ENCODE results near the gene ZNF865.

ZNF865 gene

GRCh38 chr19:55626350-55626749 lies 20.9 kb downstream of the ZNF865 start:
- no peak for DNase-seq

DNA sequence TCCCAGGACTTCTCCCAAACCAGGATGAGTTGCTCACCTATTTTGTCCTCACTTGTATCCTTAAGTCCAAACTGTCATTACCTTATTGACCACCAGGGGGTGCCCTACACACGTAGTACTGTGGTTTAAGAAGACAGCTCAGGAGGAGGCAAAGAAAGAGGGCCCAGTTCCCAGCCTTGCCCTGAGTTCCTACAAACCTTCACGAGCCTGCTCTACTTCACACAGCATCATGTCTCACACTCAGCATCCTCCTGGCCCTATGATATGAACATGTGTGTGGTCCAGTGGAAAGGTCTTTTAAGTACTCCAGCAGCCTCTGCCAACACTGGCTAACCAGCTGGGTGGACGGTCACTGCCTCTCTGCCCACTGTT lies 27.0 kb downstream of the ZNF865 start:
- peak; percentile 66 for DNase-seq

GRCh38 chr19:55633861-55634260 lies 28.4 kb downstream of the ZNF865 start:
- DNase-seq, result no peak

DNA sequence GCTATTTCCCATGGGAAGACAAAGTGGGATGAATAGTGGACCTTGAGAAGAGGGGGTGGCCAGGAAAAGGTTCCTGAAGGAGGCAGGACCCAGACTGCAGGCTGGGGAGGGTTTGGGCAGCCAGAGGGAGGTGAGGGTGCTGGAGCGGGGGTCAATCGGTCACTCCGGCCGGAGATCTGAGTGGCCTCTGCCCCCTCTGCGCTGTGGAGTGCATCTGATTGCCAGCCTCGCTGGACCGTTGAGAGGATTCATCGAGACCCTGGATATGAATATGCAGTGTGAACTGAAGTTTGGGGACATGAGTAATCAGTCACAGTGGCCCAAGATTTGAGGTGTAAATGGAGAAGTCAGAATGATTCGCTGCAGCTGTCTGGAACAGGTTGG lies 29.9 kb downstream of the ZNF865 start:
- DNase-seq, result no peak

GRCh38 chr19:55635856-55636440 lies 30.5 kb downstream of the ZNF865 start:
- no peak for DNase-seq

- DNase-seq, result no peak
Observed at GRCh38 chr19:55636723-55637122, 31.3 kb downstream of the ZNF865 start.

GRCh38 chr19:55637534-55637933 lies 32.1 kb downstream of the ZNF865 start:
- no peak for DNase-seq

DNA sequence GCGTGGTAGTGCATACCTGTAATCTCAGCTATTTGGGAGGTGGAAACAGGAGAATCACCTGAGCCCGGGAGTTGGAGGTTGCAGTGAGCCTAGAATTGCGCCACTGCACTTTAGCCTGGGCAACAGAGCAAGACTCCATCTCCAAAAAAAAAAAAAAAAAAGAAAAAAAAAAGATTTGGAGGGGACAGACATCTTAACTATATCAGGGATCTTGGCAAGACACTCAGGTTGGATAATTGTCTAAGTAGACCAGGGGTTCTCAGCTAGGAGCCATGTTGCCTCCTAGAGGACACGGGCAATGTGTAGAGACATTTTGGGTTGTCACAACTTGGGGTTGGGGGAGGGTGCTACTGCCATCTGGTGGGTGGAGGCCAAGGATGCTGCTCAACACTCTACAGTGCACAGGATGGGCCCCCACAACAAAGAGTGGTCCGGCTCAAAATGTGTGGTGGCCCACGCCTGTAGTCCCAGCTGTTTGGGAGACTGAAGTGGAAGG lies 33.5 kb downstream of the ZNF865 start:
- DNase-seq, result no peak

- DNase-seq, result no peak
Observed at GRCh38 chr19:55640043-55640576, 34.7 kb downstream of the ZNF865 start.

DNA sequence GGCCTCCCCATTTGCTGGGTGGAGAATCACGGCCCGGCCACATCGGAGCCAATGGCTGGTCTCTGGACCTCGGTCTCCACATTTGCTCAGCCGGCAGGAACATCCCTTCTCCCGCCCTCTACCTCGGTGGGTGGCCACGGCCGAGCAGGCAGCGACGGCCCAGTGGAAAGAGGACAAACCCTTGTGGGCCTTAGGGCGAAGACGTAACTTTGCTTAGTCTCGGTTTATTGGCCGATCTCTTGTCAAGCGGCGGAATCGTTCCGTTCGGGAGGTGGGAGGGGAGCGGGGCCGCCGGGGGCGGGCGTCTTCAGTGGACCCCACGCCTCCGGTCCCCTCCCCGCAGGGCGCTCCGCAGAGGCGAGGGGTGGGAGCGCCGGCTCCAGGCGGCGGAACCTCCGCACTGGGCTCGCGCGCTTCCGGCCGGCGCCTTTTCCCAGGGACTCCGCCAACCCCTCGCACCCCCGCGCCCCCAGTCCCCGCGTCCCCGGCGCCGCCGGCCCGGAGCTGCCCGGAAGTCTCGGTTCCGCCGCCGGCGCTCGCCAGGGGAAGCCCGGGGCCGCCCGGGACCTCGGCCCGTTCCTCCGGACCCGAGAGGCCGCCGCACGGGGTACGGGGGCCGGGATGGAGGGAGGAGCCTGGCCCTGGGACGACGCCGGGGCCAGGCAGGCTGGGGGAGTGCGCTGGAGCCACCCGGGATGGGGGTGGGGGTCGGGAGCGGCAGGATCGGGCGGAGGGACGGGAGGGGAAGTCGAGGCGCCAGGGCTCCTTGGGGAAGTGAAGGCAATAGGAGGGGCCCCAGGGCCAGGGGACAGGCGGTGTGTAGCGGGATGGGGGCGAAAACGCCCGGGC lies 35.4 kb downstream of the ZNF865 start, which contains the start of gene ZNF580:
ZNF580 (plus strand) TSS at position 426 of the 849 bp plus-strand sequence. CDS start 1,507 bp downstream, outside the sequence.
- DNase-seq, result no peak

DNA sequence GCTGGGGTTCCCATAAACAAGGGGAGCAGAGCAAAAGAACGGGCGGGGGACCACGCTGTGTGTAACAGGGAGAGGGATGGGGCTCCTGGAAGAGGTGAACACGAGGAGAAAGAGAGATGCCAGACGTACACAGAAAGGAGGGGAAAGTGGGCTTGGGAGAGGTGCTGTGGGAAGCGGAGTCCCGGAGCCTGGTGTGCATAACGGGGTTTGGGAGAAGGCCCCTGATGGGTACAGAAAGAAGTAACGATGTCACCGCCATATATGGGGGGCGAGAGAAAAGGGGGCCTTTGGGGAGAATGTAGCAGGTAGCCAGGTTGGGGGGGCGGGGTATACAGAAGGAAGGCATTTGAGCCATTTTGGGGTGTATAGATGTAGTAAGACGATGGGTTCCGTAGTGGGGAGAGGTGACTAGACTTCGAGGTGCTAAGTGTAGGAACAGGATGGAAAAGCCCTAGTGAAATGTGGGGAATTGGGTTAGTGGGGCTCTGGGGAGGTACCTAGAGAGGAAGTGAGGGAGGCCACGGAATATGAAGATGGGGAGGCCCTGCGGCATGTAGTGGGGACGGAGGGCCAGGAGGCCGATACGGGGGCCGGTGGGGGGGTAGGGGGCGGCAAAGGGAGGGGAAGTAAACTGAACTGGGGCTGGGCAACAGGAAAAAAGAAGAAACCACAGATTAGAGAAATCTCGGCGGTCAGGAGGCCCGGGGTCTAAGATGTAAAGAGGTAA lies 36.1 kb downstream of the ZNF865 start:
- no peak for DNase-seq

- DNase-seq, result no peak
Observed at GRCh38 chr19:55642153-55643002, 36.9 kb downstream of the ZNF865 start.

- peak; percentile 24 for DNase-seq
Observed at GRCh38 chr19:55643003-55643886, 37.8 kb downstream of the ZNF865 start, which contains the start of gene ZNF581. TSS of gene ZNF581 (plus strand) at chr19:55643649. CDS start at chr19:55644572, 923 bp downstream.

GRCh38 chr19:55643887-55644176 lies 38.4 kb downstream of the ZNF865 start:
- DNase-seq, result no peak

DNA sequence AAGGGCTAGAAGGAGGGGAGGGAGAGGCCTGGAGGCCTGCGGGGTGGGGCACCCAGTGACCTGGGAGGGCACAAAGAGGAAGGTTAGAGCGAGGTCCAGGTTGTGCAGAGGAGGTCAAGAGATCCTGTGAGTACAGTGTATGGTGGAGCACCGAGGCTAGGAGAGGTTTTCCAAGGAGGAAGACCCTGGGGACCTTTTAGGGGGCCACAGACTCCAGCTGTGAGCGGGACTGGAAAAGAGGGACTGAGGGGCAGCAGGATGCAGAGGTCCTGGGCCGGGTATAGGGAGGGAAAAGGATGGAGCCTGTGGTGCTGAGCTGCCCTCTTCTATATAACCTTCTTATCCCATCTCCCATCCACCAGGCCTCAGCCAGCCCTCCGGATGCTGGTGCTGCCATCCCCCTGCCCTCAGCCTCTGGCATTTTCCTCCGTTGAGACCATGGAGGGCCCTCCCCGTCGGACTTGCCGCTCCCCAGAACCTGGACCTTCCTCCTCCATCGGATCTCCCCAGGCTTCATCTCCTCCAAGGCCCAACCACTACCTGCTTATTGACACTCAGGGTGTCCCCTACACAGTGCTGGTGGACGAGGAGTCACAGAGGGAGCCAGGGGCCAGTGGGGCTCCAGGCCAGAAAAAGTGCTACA lies 38.9 kb downstream of the ZNF865 start:
- no peak for DNase-seq

- DNase-seq, result no peak
Observed at GRCh38 chr19:55644842-55645511, 39.5 kb downstream of the ZNF865 start.

- no peak for DNase-seq
Observed at GRCh38 chr19:55645512-55645881, 40.0 kb downstream of the ZNF865 start.

DNA sequence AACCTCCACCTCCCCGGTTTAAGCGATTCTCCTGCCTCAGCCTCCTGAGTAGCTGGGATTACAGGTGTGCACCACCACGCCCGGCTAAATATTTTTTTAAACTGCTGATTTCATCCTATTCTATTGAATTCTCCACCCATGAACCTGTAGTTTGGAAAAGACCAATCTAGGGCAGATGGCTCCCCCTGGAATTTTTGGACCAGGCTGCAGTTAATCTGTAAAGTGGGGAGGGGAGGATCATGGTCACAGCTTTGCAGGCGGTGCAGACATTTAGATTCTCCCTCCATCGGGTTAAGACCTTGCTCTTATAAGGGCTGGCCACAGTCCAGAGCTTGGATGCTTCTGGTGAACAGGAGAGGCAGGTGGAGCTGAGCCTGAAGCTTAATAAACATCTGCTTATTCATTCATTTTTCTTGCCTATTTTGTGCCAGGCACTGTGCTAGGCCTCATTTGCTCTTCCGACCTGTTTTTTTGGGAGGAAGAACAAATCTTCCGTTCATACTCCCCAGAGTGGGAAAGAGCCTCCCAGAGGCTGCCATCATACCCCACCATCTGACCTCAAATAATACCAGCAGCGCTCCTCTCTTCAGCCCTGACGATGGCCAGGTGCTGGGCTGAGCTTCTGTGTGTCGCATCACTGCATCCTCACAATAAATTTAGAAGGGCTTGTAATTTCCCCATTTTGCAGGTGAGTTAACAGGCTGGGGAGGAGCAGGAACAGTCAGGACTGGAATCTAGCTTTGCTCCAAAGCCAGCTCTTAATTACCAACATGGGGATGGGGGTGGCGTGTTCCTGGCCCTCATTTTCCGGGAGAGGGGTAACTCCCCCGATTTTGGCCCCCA lies 41.7 kb downstream of the ZNF865 start:
- no peak for DNase-seq

Data from NCI-H2081 treated with DMSO at 0.1 percent for 48 hours (cell line).